Measurements from ENCODE around the gene CD1E.
"Not testable (repeated sequence)": the region's sequence is repeated elsewhere in the genome, so short reads cannot be mapped to it uniquely, and the experiment has no call there.

Gene CD1E

DNA sequence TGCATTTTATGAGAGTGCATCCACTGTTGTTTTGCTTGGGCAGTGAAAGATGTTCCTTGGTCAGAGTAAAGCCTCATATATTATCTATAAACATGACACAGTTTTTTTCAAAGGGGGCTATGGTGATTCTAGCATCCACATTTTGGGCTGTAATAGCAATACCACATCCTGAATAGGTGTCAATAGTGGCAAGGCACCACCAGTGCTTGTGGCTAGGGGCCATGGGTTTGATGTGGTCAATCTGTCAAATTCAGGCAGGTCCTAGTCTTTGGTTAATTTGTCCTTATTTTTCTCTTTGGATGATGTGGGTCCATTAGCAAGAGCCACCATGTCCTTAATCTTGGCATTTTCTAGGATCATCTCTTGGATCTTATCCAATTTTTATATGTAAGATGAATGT is 13.1 kb downstream of the CD1E start:
- no peak for DNase-seq

GRCh38 chr1:158371188-158371953 is 17.7 kb downstream of the CD1E start:
- no peak for DNase-seq

DNA sequence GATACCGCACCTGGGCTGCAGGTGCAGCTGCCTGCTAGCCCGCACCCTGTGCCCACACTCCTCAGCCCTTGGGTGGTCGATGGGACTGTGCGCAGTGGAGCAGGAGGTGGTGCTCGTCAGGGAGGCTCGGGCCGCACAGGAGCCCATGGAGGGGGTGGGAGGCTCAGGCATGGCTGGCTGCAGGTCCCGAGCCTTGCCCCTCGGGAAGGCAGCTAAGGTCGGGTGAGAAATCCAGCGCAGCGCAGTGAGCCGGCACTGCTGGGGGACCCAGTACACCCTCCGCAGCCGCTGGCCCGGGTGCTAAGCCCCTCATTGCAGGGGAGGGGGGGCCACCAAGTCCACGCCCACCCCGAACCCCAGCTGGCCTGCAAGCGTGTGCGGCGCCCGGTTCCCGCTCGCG is 20.4 kb downstream of the CD1E start:
- DNase-seq = not testable (repeated sequence)

DNA sequence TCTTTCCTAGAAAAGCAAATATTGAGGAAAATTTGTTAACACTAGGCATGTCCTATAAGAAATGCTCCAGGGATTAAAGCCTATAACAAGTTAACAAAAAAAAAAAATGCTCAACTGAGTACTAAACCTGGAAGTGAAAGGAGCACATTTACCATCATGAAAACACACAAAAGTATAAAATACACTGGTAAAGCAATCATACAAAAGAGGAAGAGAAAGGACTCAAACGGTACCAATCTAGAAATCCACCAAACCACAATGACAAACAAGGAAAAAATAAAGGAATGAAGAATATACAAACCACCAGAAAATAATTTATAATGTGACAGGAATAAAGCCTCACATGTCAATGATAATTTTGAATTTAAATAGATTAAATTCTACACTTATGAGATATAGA is 21.2 kb downstream of the CD1E start:
- no peak for DNase-seq

- DNase-seq = no peak
These were observed 36.6 kb downstream of the CD1E start for GRCh38 chr1:158390331-158390730.

GRCh38 chr1:158391099-158391498 is 37.4 kb downstream of the CD1E start:
- no peak for DNase-seq

GRCh38 chr1:158393476-158393875 is 39.8 kb downstream of the CD1E start:
- no peak for DNase-seq

GRCh38 chr1:158396646-158397045 is 43.0 kb downstream of the CD1E start:
- no peak for DNase-seq

GRCh38 chr1:158398818-158399514 is 45.3 kb downstream of the CD1E start, which contains the start of gene OR10T2:
OR10T2 (minus strand) TSS chr1:158399466; CDS start chr1:158399466, 0 bp downstream.
- DNase-seq = no peak

GRCh38 chr1:158400871-158401270 is 47.2 kb downstream of the CD1E start:
- no peak for DNase-seq

DNA sequence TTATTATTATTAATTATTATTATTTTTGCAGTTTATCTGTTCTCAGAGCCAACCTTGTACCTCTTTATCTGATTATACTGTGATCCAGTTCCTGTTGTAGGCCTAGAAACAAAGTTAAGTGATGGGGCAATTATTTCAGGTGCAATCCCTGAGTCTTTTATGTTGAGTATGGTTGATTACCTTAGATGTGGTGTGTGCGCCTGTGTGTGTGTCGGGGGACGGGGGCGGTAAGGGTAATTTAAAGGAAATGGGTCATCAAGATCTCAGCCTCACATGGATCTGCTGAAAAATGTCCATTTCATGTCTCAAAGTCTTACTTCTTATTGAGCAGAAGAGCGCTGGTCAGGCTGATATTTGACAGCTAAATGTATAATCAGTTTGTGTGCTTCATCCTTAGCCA is 53.4 kb downstream of the CD1E start:
- DNase-seq = no peak
